Activated CD4-positive, alpha-beta T cell treated with anti-CD3 and anti-CD28 coated beads, Interleukin-2, amount 10 ng/mL, durations not matched to agents 7 days and 5 days (primary cell): ENCODE measurements around the gene PHLDA2. TPM values are rescaled to one million over a fixed set of nuclear protein-coding genes. Genes with fewer than 3 reads are reported as not detected.

ENCODE experiments used
- CTCF ChIA-PET: fragments of 350-600 bp; sonication (Branson Sonifier 250); formaldehyde crosslinking; loops from one replicate; lab custom pipeline; 2021; ENCODE audit warnings: antibody characterized with exemption; lab: Charles Lee
- POLR2A ChIA-PET: fragments of 350-600 bp; sonication (Branson Sonifier 250); formaldehyde crosslinking; loops from one replicate; lab custom pipeline; 2021; ENCODE audit warnings: antibody characterized with exemption; lab: Charles Lee
- DNase-seq: peaks from one replicate; pipeline ENCODE4 v3.0.0-alpha.2; 2020
- H3K27ac Mint-ChIP-seq: one replicate; pipeline ENCODE4 v1.8.0; 2021; ENCODE audit warnings: mild to moderate bottlenecking, moderate library complexity, mixed read lengths
- H3K27me3 Mint-ChIP-seq: one replicate; pipeline ENCODE4 v1.8.0; 2021; ENCODE audit warnings: mixed read lengths
- H3K36me3 Mint-ChIP-seq: one replicate; pipeline ENCODE4 v1.8.0; 2021; ENCODE audit warnings: low read depth, mixed read lengths
- H3K4me1 Mint-ChIP-seq: one replicate; pipeline ENCODE4 v1.8.0; 2021; ENCODE audit warnings: mixed read lengths
- H3K4me3 Mint-ChIP-seq: one replicate; pipeline ENCODE4 v1.8.0; 2021; ENCODE audit warnings: mild to moderate bottlenecking, moderate library complexity, mixed read lengths
- H3K9me3 Mint-ChIP-seq: one replicate; pipeline ENCODE4 v1.8.0; 2021; ENCODE audit warnings: mixed read lengths
- total RNA-seq, 2 experiments: library from RNA; stranded (reverse); gene quantifications; one replicate each; pipeline ENCODE4 v1.2.3, GENCODE V29; 2021

Gene PHLDA2
- total RNA-seq, 2 experiments from 2014 or later: 0.35 to 0.45 TPM

- Mint-ChIP-seq H3K4me1 (peaks cover 37% of the 10 kb centered on the region), H3K4me3 (no peak overlapping the region), H3K27ac (no peak overlapping the region), H3K9me3 (peaks cover 9% of the 10 kb centered on the region), H3K27me3 (no peaks in the 10 kb centered on the region), H3K36me3 (peaks cover 11% of the 10 kb centered on the region)
- POLR2A ChIA-PET: interaction anchor here (0.5 to 0.8 kb wide), 3 partner anchors 11 to 135 kb away, joined by 3 to 6 read pairs (median 3); no protein-coding TSS in a partner anchor
- no peak for DNase-seq
- CTCF ChIA-PET: interaction anchor here (2.2 to 4.6 kb wide), 2 partner anchors 10 to 12 kb away, joined by 8 to 30 read pairs; no protein-coding TSS in a partner anchor
Measured at GRCh38 chr11:2904153-2905052, 24.8 kb downstream of the PHLDA2 start.

DNA sequence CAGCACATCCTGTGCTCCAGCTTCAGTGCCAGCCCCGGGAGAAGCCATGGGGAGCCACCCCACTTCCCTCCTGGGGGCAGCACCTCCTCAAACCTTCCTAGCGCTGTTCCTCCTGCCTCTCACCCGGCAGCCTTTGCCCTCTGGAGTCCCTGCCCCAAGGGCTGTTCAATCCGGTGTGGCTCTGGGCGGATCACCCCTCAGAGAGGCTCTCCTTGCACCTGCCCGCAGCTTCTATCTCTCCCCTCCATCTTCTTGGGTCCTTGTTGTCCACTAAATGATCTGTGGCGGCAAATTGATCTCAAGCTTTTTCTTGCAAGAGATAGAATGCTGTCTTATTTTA lies 25.6 kb downstream of the PHLDA2 start:
- ChIA-PET CTCF (interaction anchor here (0.8 to 4.6 kb wide), 5 partner anchors 10 to 30 kb away, joined by 3 to 30 read pairs (median 7); partner anchors contain the start of gene PHLDA2), POLR2A (interaction anchor here (0.6 to 0.8 kb wide), 3 partner anchors 11 to 26 kb away, joined by 3 to 6 read pairs (median 3); no protein-coding TSS in a partner anchor)
- peaks cover 45% of the 10 kb centered on the region for H3K4me1 Mint-ChIP-seq
- peak overlapping the region; percentile 52 for H3K27ac Mint-ChIP-seq
- H3K4me3 Mint-ChIP-seq: peak overlapping the region; percentile 48
- H3K9me3 Mint-ChIP-seq: peaks cover 9% of the 10 kb centered on the region
- no peaks in the 10 kb centered on the region for H3K27me3 Mint-ChIP-seq
- peaks cover 11% of the 10 kb centered on the region for H3K36me3 Mint-ChIP-seq
- no peak for DNase-seq

DNA sequence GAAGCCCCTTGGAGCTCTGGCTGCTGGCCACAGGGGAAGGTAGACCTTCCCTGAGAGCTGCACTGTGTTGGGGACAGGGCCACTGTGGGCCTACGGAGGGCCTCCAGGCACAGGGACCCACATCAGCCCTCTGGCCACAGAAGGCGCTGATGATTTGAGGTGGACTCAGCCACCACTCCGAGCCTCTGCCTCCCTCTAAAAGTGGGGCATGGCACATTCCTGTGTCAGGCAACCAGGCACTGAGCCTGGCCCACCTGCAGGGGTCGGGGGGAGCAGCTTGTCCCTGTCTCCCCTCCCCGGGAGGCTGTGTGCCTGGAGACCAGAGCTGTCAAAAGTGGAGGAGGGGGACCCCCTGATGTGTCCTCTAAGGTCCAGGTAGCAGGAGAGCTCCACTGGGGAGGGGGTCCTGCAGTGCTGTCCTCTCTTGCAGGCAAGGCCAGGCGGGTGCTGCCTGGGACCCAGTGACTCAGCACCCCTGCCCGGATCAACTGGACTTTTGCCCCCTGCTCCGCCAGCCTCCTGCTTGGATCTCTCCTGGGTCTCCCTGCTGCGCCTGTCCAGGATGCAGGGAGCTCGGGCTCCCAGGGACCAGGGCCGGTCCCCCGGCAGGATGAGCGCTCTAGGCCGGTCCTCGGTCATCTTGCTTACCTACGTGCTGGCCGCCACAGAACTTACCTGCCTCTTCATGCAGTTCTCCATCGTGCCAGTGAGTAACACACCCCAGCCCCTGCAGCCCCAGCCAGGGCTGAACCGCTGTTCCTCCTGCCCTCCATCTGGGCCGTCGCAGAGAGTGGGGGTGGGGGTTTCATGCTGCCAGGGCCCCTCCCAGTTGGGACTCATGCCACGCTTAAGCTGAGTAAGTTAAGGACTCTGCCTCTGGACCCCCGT lies 26.2 kb downstream of the PHLDA2 start:
- DNase-seq: no peak
- H3K9me3 Mint-ChIP-seq: peaks cover 9% of the 10 kb centered on the region
- peaks cover 51% of the 10 kb centered on the region for H3K4me1 Mint-ChIP-seq
- POLR2A ChIA-PET: interaction anchor here (0.6 to 1.1 kb wide), 2 partner anchors 11 to 27 kb away, joined by 3 to 4 read pairs; no protein-coding TSS in a partner anchor
- H3K27ac Mint-ChIP-seq: peak overlapping the region; percentile 85
- CTCF ChIA-PET: interaction anchor here (0.8 to 4.6 kb wide), 8 partner anchors 10 to 370 kb away, joined by 3 to 30 read pairs (median 4); partner anchors contain the start of gene PHLDA2
- H3K4me3 Mint-ChIP-seq: peak overlapping the region; percentile 72
- H3K27me3 Mint-ChIP-seq: no peaks in the 10 kb centered on the region
- H3K36me3 Mint-ChIP-seq: peaks cover 11% of the 10 kb centered on the region

GRCh38 chr11:2901854-2902783 lies 27.1 kb downstream of the PHLDA2 start:
- H3K27ac Mint-ChIP-seq: peak overlapping the region; percentile 85
- no peaks in the 10 kb centered on the region for H3K27me3 Mint-ChIP-seq
- peaks cover 56% of the 10 kb centered on the region for H3K4me1 Mint-ChIP-seq
- DNase-seq: peak; percentile 97
- peaks cover 9% of the 10 kb centered on the region for H3K9me3 Mint-ChIP-seq
- POLR2A ChIA-PET: interaction anchor here (1.1 kb wide), 1 partner anchor 10 kb away, joined by 4 read pairs; no protein-coding TSS in a partner anchor
- CTCF ChIA-PET: interaction anchor here (0.8 to 4.6 kb wide), 6 partner anchors 9 to 369 kb away, joined by 3 to 30 read pairs (median 4); partner anchors contain the start of gene PHLDA2
- H3K4me3 Mint-ChIP-seq: peak overlapping the region; percentile 72
- peaks cover 11% of the 10 kb centered on the region for H3K36me3 Mint-ChIP-seq

- no peak for DNase-seq
- ChIA-PET CTCF (interaction anchor here (1.2 to 4.6 kb wide), 5 partner anchors 9 to 370 kb away, joined by 3 to 30 read pairs (median 4); no protein-coding TSS in a partner anchor), POLR2A (no interaction called here)
- Mint-ChIP-seq H3K4me1 (peaks cover 56% of the 10 kb centered on the region), H3K9me3 (peaks cover 9% of the 10 kb centered on the region), H3K27ac (peak overlapping the region; percentile 79), H3K4me3 (peak overlapping the region; percentile 72), H3K27me3 (no peaks in the 10 kb centered on the region), H3K36me3 (peaks cover 11% of the 10 kb centered on the region)
Measured at GRCh38 chr11:2901196-2901796, 27.9 kb downstream of the PHLDA2 start.

DNA sequence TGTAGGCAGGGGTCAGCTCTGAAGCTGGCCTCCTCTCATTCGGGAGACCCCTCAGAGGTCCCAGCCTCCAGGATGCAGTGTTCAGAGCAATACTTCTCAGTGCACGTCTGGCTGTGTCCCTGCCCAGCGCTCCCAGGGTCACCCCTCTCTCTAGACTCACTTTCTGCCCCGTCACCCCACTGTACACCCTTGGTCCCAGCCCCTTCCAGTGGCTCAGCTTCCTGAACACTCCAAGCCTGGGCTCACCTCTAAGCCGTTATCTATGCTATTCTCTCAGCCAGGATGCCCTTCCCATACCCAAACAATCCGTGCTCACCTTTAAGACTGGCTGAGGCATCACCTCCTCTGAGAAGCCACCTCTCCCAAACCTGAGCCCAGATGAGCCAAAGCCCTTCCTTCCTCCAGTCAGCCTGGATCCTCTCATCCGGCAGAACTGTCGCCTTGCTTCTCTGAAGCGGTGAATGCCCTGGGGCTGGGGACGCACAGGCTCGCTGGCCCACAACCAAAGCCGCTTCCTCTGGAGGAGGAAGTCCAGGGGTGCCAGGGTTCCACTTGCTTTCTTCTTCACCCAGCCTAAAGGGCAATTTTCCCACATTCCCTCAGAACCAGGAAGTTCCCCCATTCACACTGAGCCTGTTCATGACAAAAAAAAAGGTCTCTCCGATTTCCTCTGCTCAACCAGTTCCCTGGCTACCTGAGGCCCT lies 30.0 kb downstream of the PHLDA2 start:
- Mint-ChIP-seq H3K4me1 (peaks cover 53% of the 10 kb centered on the region), H3K9me3 (no peaks in the 10 kb centered on the region), H3K27ac (peak overlapping the region; percentile 79), H3K4me3 (no peak overlapping the region), H3K27me3 (no peaks in the 10 kb centered on the region), H3K36me3 (no peaks in the 10 kb centered on the region)
- no peak for DNase-seq
- POLR2A ChIA-PET: no interaction called here
- CTCF ChIA-PET: interaction anchor here (1.7 kb wide), 1 partner anchor 12 kb away, joined by 7 read pairs; no protein-coding TSS in a partner anchor

- Mint-ChIP-seq H3K27me3 (no peaks in the 10 kb centered on the region), H3K4me3 (peak overlapping the region; percentile 65), H3K9me3 (no peaks in the 10 kb centered on the region), H3K36me3 (no peaks in the 10 kb centered on the region), H3K27ac (peak overlapping the region; percentile 96), H3K4me1 (peaks cover 48% of the 10 kb centered on the region)
- ChIA-PET POLR2A (interaction anchor here (0.6 kb wide), 1 partner anchor 31 kb away, joined by 7 read pairs; no protein-coding TSS in a partner anchor), CTCF (interaction anchor here (0.9 to 1.7 kb wide), 2 partner anchors 11 to 366 kb away, joined by 3 to 7 read pairs; no protein-coding TSS in a partner anchor)
- DNase-seq: peak; percentile 65
Measured at GRCh38 chr11:2898366-2899079, 30.7 kb downstream of the PHLDA2 start.

- Mint-ChIP-seq H3K27ac (peak overlapping the region; percentile 5), H3K27me3 (no peaks in the 10 kb centered on the region), H3K4me3 (no peak overlapping the region), H3K9me3 (no peaks in the 10 kb centered on the region), H3K36me3 (no peaks in the 10 kb centered on the region), H3K4me1 (peaks cover 50% of the 10 kb centered on the region)
- ChIA-PET CTCF (interaction anchor here (1.4 kb wide), 1 partner anchor 25 kb away, joined by 3 read pairs; no protein-coding TSS in a partner anchor), POLR2A (no interaction called here)
- no peak for DNase-seq
Measured at GRCh38 chr11:2897048-2897447, 32.2 kb downstream of the PHLDA2 start.

GRCh38 chr11:2896047-2896446 lies 33.2 kb downstream of the PHLDA2 start:
- Mint-ChIP-seq H3K9me3 (no peaks in the 10 kb centered on the region), H3K4me3 (no peak overlapping the region), H3K4me1 (peaks cover 52% of the 10 kb centered on the region), H3K27ac (no peak overlapping the region), H3K36me3 (no peaks in the 10 kb centered on the region), H3K27me3 (no peaks in the 10 kb centered on the region)
- no peak for DNase-seq
- ChIA-PET POLR2A (no interaction called here), CTCF (interaction anchor here (1.3 to 1.5 kb wide), 5 partner anchors 26 to 475 kb away, joined by 3 to 5 read pairs (median 4); no protein-coding TSS in a partner anchor)

- no peaks in the 10 kb centered on the region for H3K27me3 Mint-ChIP-seq
- H3K4me3 Mint-ChIP-seq: peak overlapping the region; percentile 15
- DNase-seq: no peak
- ChIA-PET POLR2A (no interaction called here), CTCF (interaction anchor here (1.7 to 11.3 kb wide), 5 partner anchors 9 to 474 kb away, joined by 8 to 230 read pairs (median 15); partner anchors contain the start of gene PHLDA2)
- peaks cover 36% of the 10 kb centered on the region for H3K4me1 Mint-ChIP-seq
- no peaks in the 10 kb centered on the region for H3K9me3 Mint-ChIP-seq
- H3K27ac Mint-ChIP-seq: peak overlapping the region; percentile 44
- no peaks in the 10 kb centered on the region for H3K36me3 Mint-ChIP-seq
Measured at GRCh38 chr11:2893935-2894334, 35.3 kb downstream of the PHLDA2 start.
